VCaP (cell line): ENCODE measurements around the gene GAS2L2.
"Not testable (repeated sequence)": the region's sequence is repeated elsewhere in the genome, so short reads cannot be mapped to it uniquely, and the experiment has no call there.

Experiments
- H3K27ac ChIP-seq: fragments of 450-650 bp; 2 replicates; pipeline ENCODE4 v1.5.1; 2017
- CTCF ChIP-seq: fragments of 450-650 bp; conservative IDR thresholded peaks from 2 replicates; pipeline ENCODE4 v1.5.1; 2017; ENCODE audit warnings: mild to moderate bottlenecking, moderate library complexity

The GAS2L2 gene

GRCh38 chr17:35764123-35764991, 11.3 kb upstream of the GAS2L2 start:
- peak; percentile 100 for TF ChIP-seq CTCF
- H3K27ac ChIP-seq: peak overlapping the region; percentile 96

GRCh38 chr17:35763767-35764122, 10.7 kb upstream of the GAS2L2 start:
- TF ChIP-seq CTCF: no peak
- peak overlapping the region; percentile 96 for H3K27ac ChIP-seq

- TF ChIP-seq CTCF: no peak
Observed at GRCh38 chr17:35761601-35762000, 8.6 kb upstream of the GAS2L2 start.

GRCh38 chr17:35760587-35760986, 7.5 kb upstream of the GAS2L2 start, which contains the start of gene C17orf50:
Gene C17orf50, plus strand, starts transcription at chr17:35760887. Its CDS starts 55 bp downstream, at chr17:35760942.
- TF ChIP-seq CTCF: no peak
- H3K27ac ChIP-seq: no peak within 1 kb of the TSS

More at GRCh38 chr17:35761601-35762000, 8.6 kb upstream of the GAS2L2 start:
- no peak overlapping the region for H3K27ac ChIP-seq

GRCh38 chr17:35757243-35757642, 4.2 kb upstream of the GAS2L2 start:
- TF ChIP-seq CTCF: no peak

GRCh38 chr17:35752471-35752870, 568 bp downstream of the GAS2L2 start:
- no peak for TF ChIP-seq CTCF
- H3K27ac ChIP-seq: peak overlapping the region; percentile 21; the same call in 1 of the 2 replicates

More at GRCh38 chr17:35757243-35757642, 4.2 kb upstream of the GAS2L2 start:
- no peak overlapping the region for H3K27ac ChIP-seq

GRCh38 chr17:35751541-35751940, 1.5 kb downstream of the GAS2L2 start:
- not testable (repeated sequence) for H3K27ac ChIP-seq
